Urinary bladder (tissue), 4 donors: Measurements from ENCODE around the gene DHRS2. TPM values are rescaled to one million over a fixed set of nuclear protein-coding genes. Genes with fewer than 3 reads are reported as not detected.
A peak's percentile ranks its signal among the peaks of the same experiment; 100 is the strongest.

ENCODE experiments used
- DNase-seq: peaks from one replicate; pipeline ENCODE4 v3.0.0-alpha.2; 2015; ENCODE audit errors: extremely low spot score
- H3K27ac ChIP-seq: one replicate; pipeline ENCODE4 v1.5.1; 2013; ENCODE audit warnings: low read depth, mild to moderate bottlenecking, moderate library complexity
- H3K36me3 ChIP-seq: one replicate; pipeline ENCODE4 v1.6.1; 2013; ENCODE audit warnings: mild to moderate bottlenecking, moderate library complexity; ENCODE audit not compliant: insufficient read depth
- H3K4me1 ChIP-seq: one replicate; pipeline ENCODE4 v1.6.1; 2013; ENCODE audit warnings: mild to moderate bottlenecking, moderate library complexity; ENCODE audit not compliant: insufficient read depth
- H3K4me3 ChIP-seq: one replicate; pipeline ENCODE4 v1.5.1; 2013; ENCODE audit warnings: low read depth, low read length
- WGBS: extraction: QIAGEN DNeasy Blood & Tissue Kit; methylation state at CpG from one replicate; pipeline ENCODE4 v1.1.7; 2013; 5-methylcytosine and 5-hydroxymethylcytosine counted together
- polyA plus RNA-seq: library from polyadenylated mRNA; stranded (reverse); fragments of 200-250 nt; gene quantifications from one replicate; pipeline ENCODE4 v1.2.3, GENCODE V29; 2013
- total RNA-seq: library from RNA; depleted of rRNA; stranded (reverse); fragments of >200 nt; gene quantifications from one replicate; pipeline ENCODE4 v1.2.3, GENCODE V29; 2014
- donor health status: healthy with polysubstance abuse.
- donor health status: healthy.

The DHRS2 gene
- total and polyA plus RNA-seq, 2 donors: 309 to 593 TPM

GRCh38 chr14:23620177-23620702 lies 15.9 kb upstream of the DHRS2 start:
- no peak overlapping the region for H3K27ac ChIP-seq
- no peaks in the 10 kb centered on the region for H3K4me1 ChIP-seq
- no peaks in the 10 kb centered on the region for H3K36me3 ChIP-seq
- DNase-seq: no peak
- 71% methylated on average over 3 of the region's 3 CpGs for WGBS
- H3K4me3 ChIP-seq: no peak overlapping the region

- Histone ChIP-seq H3K36me3 (no peaks in the 10 kb centered on the region), H3K27ac (no peak overlapping the region), H3K4me1 (no peaks in the 10 kb centered on the region), H3K4me3 (no peak overlapping the region)
- 65% methylated on average over 6 of the region's 6 CpGs for WGBS
- DNase-seq: peak; percentile 35
Observed at GRCh38 chr14:23621204-23621931, 14.8 kb upstream of the DHRS2 start.

GRCh38 chr14:23621932-23622730 lies 14.0 kb upstream of the DHRS2 start:
- DNase-seq: no peak
- 75% methylated on average over 4 of the region's 4 CpGs for WGBS
- no peak overlapping the region for H3K27ac ChIP-seq
- H3K4me3 ChIP-seq: no peak overlapping the region
- no peaks in the 10 kb centered on the region for H3K4me1 ChIP-seq
- no peaks in the 10 kb centered on the region for H3K36me3 ChIP-seq

DNA sequence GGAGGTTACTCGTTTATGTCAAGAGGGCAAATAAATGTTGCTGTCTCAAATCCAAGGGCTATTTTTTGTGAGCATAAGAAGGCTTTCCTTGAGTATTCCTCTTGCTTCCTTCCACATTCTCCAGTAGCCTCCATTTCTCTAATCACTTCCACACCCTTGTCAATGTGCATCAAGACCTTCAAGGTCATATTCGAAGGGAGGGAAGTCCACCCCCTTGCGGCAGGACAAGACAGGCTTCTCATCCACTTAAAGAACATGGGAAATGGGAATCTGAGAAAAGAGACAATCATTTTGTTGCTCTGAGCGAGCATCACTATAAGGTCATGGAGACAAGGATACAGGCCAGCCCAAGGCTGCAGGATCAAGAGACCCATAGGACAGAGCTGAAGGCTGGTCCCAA lies 13.2 kb upstream of the DHRS2 start:
- H3K27ac ChIP-seq: no peak overlapping the region
- 86% methylated on average over 4 of the region's 4 CpGs for WGBS
- no peak overlapping the region for H3K4me3 ChIP-seq
- H3K4me1 ChIP-seq: no peaks in the 10 kb centered on the region
- H3K36me3 ChIP-seq: no peaks in the 10 kb centered on the region
- no peak for DNase-seq

DNA sequence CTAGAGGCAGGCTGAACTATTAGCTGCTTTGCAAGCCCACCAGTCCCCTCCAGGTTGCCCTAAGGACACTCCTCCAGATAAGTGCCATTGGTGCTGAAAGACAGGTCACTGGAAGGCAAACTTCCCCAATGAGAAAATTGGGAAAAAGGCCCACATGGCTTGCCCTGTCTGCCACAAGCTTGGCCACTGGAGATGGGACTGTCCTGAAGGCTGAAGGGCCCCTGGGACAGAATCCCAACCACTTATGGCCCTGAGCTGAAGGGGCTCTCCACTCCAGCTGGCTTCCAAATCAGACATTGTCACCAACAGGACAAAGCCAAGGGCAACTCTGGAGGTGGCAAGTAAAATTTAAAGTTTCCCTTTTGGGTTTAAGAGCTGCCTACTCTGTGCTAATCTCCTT lies 12.2 kb upstream of the DHRS2 start:
- Histone ChIP-seq H3K36me3 (no peaks in the 10 kb centered on the region), H3K27ac (no peak overlapping the region), H3K4me3 (no peak overlapping the region), H3K4me1 (no peaks in the 10 kb centered on the region)
- no peak for DNase-seq

DNA sequence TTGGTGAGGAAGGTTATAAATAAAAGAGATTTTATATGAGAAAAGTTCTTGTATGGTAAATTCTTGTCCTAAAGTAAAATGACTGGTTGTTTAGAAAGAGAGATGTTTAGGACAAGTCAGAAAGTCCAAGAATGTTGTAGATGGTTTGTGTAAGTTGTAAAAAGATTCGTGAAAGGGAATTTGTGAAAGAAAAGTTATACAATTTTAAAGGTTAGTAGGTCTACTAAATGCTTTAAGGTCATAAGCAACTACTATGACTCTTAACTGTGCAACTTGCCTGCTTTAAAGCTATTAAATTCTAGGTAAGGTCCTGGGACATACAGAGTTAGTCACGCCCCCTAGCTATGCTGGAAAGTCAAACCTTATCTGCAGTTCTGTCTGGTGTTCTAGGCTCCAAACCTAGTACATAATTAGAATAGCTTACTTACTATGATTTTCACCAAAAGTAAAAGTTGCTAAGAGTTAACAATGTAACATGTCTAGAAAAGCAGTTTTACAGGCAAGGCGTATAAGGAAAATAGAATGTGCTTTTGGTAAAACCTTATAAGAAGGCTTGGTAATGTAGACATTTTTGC lies 11.2 kb upstream of the DHRS2 start:
- Histone ChIP-seq H3K36me3 (no peaks in the 10 kb centered on the region), H3K4me3 (no peak overlapping the region), H3K4me1 (no peaks in the 10 kb centered on the region), H3K27ac (no peak overlapping the region)
- no peak for DNase-seq
- 89% methylated on average over 3 of the region's 3 CpGs for WGBS

DNA sequence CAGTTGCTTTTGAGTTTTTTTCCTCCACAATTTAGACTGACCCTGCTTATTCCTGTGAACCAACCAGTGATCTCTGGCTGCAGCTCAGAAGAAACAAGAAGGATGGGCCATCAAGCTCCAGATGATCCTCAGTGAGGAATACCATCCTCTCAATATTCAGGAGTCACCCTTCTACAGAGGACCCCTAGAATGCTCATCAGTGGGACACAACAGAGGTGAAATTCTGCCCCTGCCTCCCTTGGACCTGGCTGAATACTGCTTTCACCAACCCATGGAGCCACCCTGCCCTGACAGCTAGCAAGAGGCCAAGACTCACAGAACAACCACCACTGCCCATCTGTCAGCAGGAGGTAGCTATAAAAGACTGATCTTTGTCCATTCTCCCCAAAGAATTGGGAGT lies 9.2 kb upstream of the DHRS2 start:
- no peak for DNase-seq
- H3K27ac ChIP-seq: no peak overlapping the region
- no peak overlapping the region for H3K4me3 ChIP-seq
- no peaks in the 10 kb centered on the region for H3K4me1 ChIP-seq
- no peaks in the 10 kb centered on the region for H3K36me3 ChIP-seq

- 80% methylated on average over 6 of the region's 6 CpGs for WGBS
- Histone ChIP-seq H3K27ac (no peak overlapping the region), H3K4me1 (no peaks in the 10 kb centered on the region), H3K36me3 (no peaks in the 10 kb centered on the region), H3K4me3 (no peak overlapping the region)
- no peak for DNase-seq
Observed at GRCh38 chr14:23627961-23628360, 8.2 kb upstream of the DHRS2 start.

DNA sequence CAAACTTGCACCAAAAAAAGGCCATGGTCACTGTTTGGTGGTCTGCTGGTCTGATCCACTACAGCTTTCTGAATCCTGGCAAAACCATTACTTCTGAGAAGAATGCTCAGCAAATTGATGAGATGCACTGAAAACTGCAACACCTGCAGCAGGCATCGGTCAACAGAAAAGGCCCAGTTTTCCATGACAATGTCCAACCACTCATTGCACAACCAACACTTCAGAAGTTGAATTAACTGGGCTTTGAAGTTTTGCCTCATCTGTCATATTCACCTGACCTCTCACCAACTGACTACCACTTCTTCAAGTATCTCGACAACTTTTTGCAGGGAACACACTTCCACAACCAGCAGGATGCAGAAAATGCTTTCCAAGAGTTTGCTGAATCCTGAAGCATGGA lies 7.0 kb upstream of the DHRS2 start:
- Histone ChIP-seq H3K36me3 (no peaks in the 10 kb centered on the region), H3K4me1 (no peaks in the 10 kb centered on the region), H3K4me3 (no peak overlapping the region), H3K27ac (no peak overlapping the region)
- WGBS: 58% methylated on average over 2 of the region's 2 CpGs
- DNase-seq: no peak

GRCh38 chr14:23629832-23630396 lies 6.2 kb upstream of the DHRS2 start:
- DNase-seq: peak; percentile 59
- H3K36me3 ChIP-seq: no peaks in the 10 kb centered on the region
- H3K4me3 ChIP-seq: no peak overlapping the region
- no peaks in the 10 kb centered on the region for H3K4me1 ChIP-seq
- no peak overlapping the region for H3K27ac ChIP-seq

DNA sequence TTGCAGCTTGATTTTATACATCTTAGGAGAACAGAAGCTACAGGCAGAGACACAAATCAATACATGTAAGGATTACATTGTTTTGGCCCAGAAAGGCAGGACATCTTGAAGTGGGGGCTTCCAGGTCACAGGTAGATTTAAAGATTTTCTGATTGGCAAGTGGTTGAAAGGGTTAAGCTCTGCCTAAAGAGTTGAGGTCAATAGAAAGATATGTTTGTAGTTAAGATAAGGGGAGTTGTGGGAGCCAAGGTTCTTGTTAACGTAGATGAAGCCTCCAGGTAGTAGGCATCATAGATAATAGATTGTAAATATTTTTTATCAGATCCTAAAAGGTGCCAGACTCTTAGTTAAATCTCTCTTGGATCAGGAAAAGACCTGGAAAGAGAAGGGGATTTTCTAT lies 5.5 kb upstream of the DHRS2 start:
- peak overlapping the region; percentile 12 for H3K4me3 ChIP-seq
- 41% methylated on average over 1 of the region's 1 CpG for WGBS

DNA sequence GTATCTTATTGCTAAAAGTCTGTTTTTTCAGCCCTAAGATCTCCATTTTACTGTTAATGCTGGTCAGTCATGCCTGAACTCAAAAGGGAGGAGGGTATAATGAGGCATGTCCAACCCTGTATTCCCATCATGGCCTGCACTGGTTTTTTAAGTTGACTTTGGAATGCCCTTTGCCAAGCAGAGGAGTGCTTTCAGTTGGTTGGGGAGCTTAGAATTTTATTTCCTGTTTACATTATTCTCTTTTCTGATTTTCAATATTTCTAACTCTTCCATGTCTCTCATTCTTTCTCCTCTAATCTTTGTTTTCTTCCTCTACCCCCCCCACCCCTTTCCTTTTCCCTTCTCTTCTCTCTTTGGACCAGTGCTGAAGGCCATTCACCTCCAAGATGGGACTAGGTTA lies 4.9 kb upstream of the DHRS2 start:
- no peaks in the 10 kb centered on the region for H3K4me1 ChIP-seq
- H3K4me3 ChIP-seq: no peak overlapping the region
- no peak for DNase-seq
- no peaks in the 10 kb centered on the region for H3K36me3 ChIP-seq
- no peak overlapping the region for H3K27ac ChIP-seq

More for the DNA sequence above, 5.5 kb upstream of the DHRS2 start:
- no peaks in the 10 kb centered on the region for H3K36me3 ChIP-seq
- H3K27ac ChIP-seq: no peak overlapping the region
- DNase-seq: no peak
- no peaks in the 10 kb centered on the region for H3K4me1 ChIP-seq

DNA sequence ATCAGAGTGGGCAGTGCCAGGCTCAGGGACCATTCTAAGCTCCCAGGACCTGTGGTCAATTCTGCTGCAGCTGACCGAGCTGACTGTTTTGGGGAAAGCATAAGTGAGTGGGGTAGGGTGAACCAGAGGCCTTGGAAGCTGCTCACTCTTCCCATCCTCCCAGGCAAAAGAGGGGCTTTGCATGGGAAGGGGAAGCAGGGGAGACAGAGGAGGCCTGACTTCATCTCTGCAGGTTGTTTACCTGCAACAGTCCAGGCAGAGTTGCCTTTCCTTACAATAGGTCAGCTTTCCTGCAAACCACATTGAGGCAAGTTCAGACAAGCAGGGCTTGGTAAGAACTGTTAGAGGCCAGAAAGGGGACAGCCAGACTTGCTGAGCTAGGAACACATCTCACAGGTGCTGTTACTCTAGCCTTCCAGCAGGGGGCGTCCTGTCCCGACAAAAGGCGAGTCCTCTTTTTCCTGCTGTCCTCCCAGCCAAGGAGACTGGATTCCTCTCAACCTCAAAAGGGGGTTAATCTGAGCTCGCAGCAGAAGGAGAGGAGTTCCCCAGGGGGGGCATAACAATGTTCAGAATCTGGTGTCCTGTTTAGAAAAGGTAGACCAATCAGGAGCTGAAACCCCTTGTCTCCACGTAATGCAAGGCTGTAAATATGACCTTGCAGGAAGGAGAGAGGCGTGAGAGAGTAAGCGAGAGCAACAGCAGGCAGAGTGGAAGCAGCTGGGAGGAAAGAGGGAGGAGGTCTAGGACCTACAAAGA lies 4.3 kb upstream of the DHRS2 start:
- peak; percentile 93 for DNase-seq
- Histone ChIP-seq H3K4me1 (no peaks in the 10 kb centered on the region), H3K36me3 (no peaks in the 10 kb centered on the region), H3K27ac (no peak overlapping the region), H3K4me3 (no peak overlapping the region)
- 8% methylated on average over 8 of the region's 8 CpGs for WGBS
